GM12864 (cell line): ENCODE results near the gene PDLIM1.
"Not testable (repeated sequence)": the region's sequence is repeated elsewhere in the genome, so short reads cannot be mapped to it uniquely, and the experiment has no call there.

Experiments
- DNase-seq: peaks from one replicate; pipeline ENCODE4 v3.0.0-alpha.2; 2011; ENCODE audit warnings: low read depth
- H3K4me3 ChIP-seq: 2 replicates; pipeline ENCODE4 v1.5.1; 2011; ENCODE audit warnings: mild to moderate bottlenecking, low read depth, low read length, control low read depth
- CTCF ChIP-seq: IDR thresholded peaks from 2 replicates; pipeline ENCODE4 v1.5.1; 2011; ENCODE audit warnings: low read depth, mild to moderate bottlenecking, moderate library complexity, low read length, control low read depth, inconsistent platforms; ENCODE audit errors: missing control alignments

PDLIM1 gene

DNA sequence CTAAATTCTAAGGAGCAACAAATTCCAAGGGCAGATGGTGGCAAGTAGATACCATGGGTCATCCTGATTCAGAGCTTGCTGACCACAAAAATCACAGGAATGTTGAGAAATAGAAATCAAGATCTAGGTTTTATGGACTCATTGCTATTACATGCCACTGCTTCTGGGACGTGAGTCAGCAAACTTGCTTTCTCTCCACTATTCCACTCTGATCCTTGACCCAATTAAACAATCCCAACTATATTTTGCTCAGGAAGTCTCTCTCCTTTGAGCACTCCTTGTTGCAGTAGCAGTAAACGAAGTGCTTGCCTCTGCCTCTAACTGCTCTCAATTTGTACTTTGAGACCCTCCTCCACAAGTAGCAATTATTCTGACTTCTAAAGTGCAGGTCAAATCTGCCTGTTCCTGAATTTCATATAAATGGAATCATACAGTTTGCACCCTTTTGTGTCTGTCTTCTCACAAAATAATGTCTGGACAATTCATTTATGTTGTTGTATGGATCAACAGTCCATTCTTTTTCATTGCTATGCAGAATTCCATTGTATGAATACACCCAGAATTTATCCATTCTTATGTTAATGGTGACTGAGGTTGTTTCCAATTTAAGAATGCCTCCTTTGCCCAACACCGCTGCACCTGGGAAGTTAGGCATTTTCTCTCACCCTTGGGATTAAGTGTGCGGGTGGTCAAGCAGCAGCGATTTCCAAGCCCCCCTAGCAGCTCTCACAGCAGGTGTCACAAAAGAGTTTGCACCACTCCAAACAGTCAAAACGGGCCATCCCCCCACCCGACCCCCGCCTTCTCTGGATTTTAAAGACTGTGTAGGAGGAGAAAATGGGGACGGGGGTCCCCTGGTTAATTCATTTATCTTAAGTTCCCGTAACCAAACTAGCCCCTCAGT is 60.8 kb downstream of the PDLIM1 start:
- DNase-seq = no peak
- H3K4me3 ChIP-seq = peak overlapping the region; percentile 66
- no peak for TF ChIP-seq CTCF

DNA sequence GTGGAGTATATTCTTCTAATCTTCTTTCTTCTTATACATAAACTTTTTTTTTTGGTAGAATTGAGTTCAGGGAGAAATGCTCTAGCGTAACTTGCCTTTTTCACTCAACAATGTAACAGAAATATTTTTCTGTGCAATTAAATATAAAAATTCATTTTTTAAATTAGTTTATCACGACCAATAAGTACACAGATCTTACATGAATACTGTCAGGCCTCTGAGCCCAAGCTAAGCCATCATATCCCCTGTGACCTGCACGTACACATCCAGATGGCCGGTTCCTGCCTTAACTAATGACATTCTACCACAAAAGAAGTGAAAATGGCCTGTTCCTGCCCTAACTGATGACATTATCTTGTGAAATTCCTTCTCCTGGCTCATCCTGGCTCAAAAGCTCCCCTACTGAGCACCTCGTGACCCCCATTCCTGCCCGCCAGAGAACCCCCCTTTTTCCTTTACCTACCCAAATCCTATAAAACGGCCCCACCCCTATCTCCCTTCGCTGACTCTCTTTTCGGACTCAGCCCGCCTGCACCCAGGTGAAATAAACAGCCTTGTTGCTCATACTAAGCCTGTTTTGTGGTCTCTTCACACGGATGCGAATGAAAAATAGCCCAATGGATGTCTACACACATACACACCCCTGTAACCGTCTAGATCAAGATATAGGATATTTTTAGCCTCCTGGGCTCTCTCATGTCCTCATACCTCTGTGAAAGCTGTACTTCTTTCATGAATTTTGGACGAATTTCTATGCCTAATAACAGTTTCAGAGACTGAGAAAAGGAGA is 61.7 kb downstream of the PDLIM1 start:
- not testable (repeated sequence) for DNase-seq, H3K4me3 ChIP-seq

GRCh38 chr10:95225136-95225535 is 65.7 kb downstream of the PDLIM1 start:
- no peak overlapping the region for H3K4me3 ChIP-seq

DNA sequence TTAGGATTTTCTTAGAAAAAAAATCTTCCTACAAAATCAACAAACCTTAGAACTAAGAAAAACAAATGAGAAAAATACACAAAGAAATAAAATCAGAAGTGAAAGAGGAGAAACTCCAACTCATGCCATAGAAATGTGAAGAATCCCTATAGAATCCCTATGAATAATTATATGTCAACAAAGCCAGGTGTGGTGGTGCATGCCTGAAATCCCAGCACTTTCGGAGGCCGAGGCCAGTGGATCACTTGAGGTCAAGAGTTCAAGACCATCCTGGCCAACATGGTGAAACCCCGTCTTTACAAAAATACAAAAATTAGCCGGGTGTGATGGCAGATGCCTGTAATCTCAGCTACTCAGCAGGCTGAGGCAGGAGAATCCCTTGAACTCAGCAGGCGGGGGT is 69.7 kb downstream of the PDLIM1 start:
- DNase-seq = no peak
- TF ChIP-seq CTCF = no peak
- no peak overlapping the region for H3K4me3 ChIP-seq

More at GRCh38 chr10:95225136-95225535, 65.7 kb downstream of the PDLIM1 start:
- no peak for DNase-seq
- no peak for TF ChIP-seq CTCF

DNA sequence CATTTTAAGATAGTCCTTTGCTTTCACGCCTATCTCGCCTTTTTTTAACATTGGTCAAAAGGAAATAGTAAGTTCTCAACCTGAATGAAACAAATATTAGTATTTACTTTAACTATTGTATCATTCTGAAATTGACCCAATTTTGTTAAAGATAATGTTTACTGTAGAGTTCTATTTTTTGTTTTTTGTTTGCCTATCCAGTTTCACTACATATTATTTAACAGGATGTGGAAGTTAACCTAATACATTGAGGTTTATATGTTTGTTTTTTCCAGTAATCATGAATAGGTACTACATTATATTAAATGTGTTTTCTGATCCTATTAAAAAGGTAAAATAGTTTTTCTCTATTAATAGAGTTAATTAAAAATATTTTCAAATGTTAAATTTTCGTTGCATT is 70.3 kb downstream of the PDLIM1 start:
- H3K4me3 ChIP-seq = no peak overlapping the region
- DNase-seq = no peak
- no peak for TF ChIP-seq CTCF

DNA sequence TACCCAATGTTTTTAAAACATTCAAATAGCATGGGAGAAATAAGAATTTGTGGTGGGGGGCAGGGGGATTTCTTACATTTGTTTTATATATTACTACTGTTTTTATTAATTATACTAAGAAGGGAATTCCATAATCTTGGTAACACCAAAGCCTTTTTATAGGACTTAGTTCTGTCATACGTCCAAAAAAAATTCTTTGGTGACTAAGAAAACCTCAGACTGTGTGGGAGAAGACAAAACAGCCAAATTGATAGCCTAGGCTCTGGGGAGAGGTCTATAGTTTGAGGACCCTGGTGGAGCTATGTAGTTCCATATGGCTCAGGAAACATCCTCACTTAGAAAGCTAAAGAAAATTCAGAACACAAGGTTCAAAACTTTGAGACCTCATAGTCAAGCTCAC is 73.3 kb downstream of the PDLIM1 start:
- DNase-seq = no peak
- H3K4me3 ChIP-seq = no peak overlapping the region
- TF ChIP-seq CTCF = no peak

DNA sequence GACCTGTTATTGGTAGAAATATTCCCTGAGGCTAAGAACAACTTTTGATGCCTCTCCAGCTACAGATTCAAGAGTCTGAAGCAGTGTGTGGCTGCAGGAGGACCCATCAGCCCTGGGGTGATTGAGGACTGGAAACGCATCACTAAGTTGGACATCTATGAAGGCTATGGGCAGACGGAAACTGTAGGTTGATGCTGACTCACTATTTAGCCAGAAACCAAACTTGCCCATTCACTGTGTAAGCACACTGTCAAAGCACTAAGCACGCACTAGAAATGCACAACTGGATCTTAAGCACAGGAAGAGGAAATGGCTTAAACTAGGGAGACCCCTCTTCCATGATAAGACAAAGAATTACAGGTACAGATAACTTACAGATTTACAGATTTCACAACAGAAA is 76.0 kb downstream of the PDLIM1 start:
- no peak for DNase-seq
- no peak for TF ChIP-seq CTCF
- no peak overlapping the region for H3K4me3 ChIP-seq
